H54 (cell line): ENCODE results near the gene GLB1L3.

Experiments used
- DNase-seq: peaks from one replicate; pipeline ENCODE4 v3.0.0; 2011; ENCODE audit warnings: low spot score, mixed read lengths; ENCODE audit not compliant: insufficient read length
- FAIRE-seq: peaks from 3 replicates; lab custom pipeline; 2011; peaks lifted over from hg19 to GRCh38; lab: Jason Lieb, UNC
- POLR2A ChIP-seq: IDR thresholded peaks from 2 replicates; pipeline ENCODE4 v1.6.1; 2011; ENCODE audit warnings: low read depth, mild to moderate bottlenecking, low read length

Gene GLB1L3

GRCh38 chr11:134356656-134357544 lies 80.7 kb downstream of the GLB1L3 start:
- FAIRE-seq = no peak
- DNase-seq = no peak
- no peak for TF ChIP-seq POLR2A

GRCh38 chr11:134357545-134357839 lies 81.3 kb downstream of the GLB1L3 start:
- TF ChIP-seq POLR2A = no peak
- FAIRE-seq = no peak

GRCh38 chr11:134358165-134358855 lies 82.1 kb downstream of the GLB1L3 start:
- no peak for TF ChIP-seq POLR2A
- no peak for DNase-seq
- no peak for FAIRE-seq

More at GRCh38 chr11:134357545-134357839, 81.3 kb downstream of the GLB1L3 start:
- DNase-seq = no peak

GRCh38 chr11:134358856-134359490 lies 82.8 kb downstream of the GLB1L3 start:
- DNase-seq (no peak), FAIRE-seq (no peak)
- TF ChIP-seq POLR2A = no peak

GRCh38 chr11:134359646-134360045 lies 83.5 kb downstream of the GLB1L3 start:
- TF ChIP-seq POLR2A = no peak
- no peak for DNase-seq
- no peak for FAIRE-seq

GRCh38 chr11:134360050-134360835 lies 84.1 kb downstream of the GLB1L3 start:
- TF ChIP-seq POLR2A = no peak
- DNase-seq (peak; percentile 82), FAIRE-seq (peak; percentile 74)

GRCh38 chr11:134361661-134362060 lies 85.5 kb downstream of the GLB1L3 start:
- FAIRE-seq (no peak), DNase-seq (no peak)
- TF ChIP-seq POLR2A = no peak

GRCh38 chr11:134362192-134362901 lies 86.2 kb downstream of the GLB1L3 start:
- FAIRE-seq (no peak), DNase-seq (no peak)
- no peak for TF ChIP-seq POLR2A

- no peak for TF ChIP-seq POLR2A
- DNase-seq (no peak), FAIRE-seq (no peak)
Measured at GRCh38 chr11:134363161-134363560, 87.0 kb downstream of the GLB1L3 start.

GRCh38 chr11:134363592-134363991 lies 87.4 kb downstream of the GLB1L3 start:
- DNase-seq = no peak
- no peak for FAIRE-seq
- no peak for TF ChIP-seq POLR2A

GRCh38 chr11:134364261-134364660 lies 88.1 kb downstream of the GLB1L3 start:
- DNase-seq = no peak
- no peak for TF ChIP-seq POLR2A
- no peak for FAIRE-seq

GRCh38 chr11:134365011-134365925 lies 89.1 kb downstream of the GLB1L3 start:
- DNase-seq = no peak
- no peak for TF ChIP-seq POLR2A
- no peak for FAIRE-seq
